ENCODE measurements around the gene ATP9B.

- TF ChIP-seq CTCF (conservative IDR thresholded peaks at IDR 0.05) (no peak), EZH2 (IDR thresholded peaks at IDR 0.05; ENCODE audit: low read depth) (no peak)
Measured at GRCh38 chr18:79354350-79354749, 285.2 kb downstream of the ATP9B start.

Data from PC-9 (cell line).